Activated naive CD4-positive, alpha-beta T cell treated with anti-CD3 and anti-CD28 coated beads, Interleukin-2, amount 50 U/mL, for 16 hours (primary cell): Measurements from ENCODE around the gene RFC5.
A peak's percentile ranks its signal among the peaks of the same experiment; 100 is the strongest.
"Not testable (repeated sequence)": the region's sequence is repeated elsewhere in the genome, so short reads cannot be mapped to it uniquely, and the experiment has no call there.

ENCODE experiments used
- DNase-seq: peaks from one replicate; pipeline ENCODE4 v3.0.0-alpha.2; 2020

Gene RFC5

DNA sequence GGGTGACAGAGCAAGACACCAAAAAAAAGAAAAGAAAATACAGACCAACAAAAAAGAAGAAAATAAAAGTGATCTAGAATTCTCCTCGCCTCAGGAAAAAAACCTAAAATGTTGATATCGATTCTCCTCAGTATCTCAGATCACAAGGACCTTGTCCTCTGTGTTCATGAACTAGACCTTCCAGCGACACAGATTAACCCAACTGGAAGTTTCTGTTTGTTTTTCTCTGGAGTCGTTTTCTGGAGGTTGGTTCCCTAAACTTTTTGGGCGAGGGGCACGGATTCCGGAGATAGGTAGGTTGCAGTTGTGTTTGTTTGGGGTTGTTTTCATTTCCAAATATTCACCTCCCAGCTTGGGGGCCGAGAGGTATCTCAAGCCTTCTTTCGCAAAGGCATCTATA, 559 bp upstream of the RFC5 start:
- DNase-seq, result no peak

- no peak for DNase-seq
Measured at GRCh38 chr12:118017926-118018325, 1.4 kb downstream of the RFC5 start.

DNA sequence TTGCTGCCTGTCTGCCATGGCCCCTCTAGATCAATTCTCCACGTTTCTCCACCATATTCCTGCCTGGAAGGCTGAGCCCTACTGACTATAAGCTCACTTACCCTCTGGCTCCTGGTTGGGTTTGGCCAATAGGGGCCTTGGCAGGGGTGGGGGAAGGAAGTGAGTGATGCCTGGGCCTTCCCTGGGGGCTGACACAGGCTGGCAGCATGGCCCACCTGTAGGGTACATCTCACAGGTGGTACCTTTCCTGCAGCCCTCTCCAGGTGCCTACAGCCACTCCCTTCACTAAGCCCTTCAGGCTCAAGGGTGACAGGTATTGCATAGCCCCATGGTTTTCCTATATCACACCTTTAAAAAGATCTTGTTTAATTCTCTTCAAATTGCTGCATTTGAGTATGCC, 3.5 kb downstream of the RFC5 start:
- DNase-seq, result no peak

- DNase-seq, result not testable (repeated sequence)
Measured at GRCh38 chr12:118022097-118022727, 5.7 kb downstream of the RFC5 start.

- DNase-seq, result no peak
Measured at GRCh38 chr12:118022728-118023109, 6.2 kb downstream of the RFC5 start.

- no peak for DNase-seq
Measured at GRCh38 chr12:118023301-118023860, 6.9 kb downstream of the RFC5 start.

DNA sequence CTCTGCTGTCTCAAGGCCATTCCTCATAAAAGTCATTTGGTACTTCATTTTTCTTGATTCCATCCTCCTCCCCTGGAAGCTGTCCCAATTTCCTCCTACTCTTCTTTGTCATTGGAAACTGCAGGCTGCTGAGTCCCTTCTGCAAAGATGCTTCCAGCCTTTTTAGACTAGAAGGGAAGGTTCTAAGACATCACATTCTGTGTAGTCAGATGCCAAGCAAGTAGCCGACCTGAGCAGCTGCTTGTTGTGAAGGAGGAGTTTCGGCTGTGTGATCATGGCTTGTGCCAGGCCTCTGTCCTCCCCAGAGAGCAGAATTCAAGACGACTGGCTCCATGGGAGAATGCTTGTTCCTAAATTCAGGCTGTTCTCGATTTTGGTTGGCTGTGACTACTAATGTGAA, 8.7 kb downstream of the RFC5 start:
- no peak for DNase-seq

GRCh38 chr12:118029166-118029565, 12.7 kb downstream of the RFC5 start:
- no peak for DNase-seq

GRCh38 chr12:118032188-118032587, 15.7 kb downstream of the RFC5 start:
- no peak for DNase-seq

DNA sequence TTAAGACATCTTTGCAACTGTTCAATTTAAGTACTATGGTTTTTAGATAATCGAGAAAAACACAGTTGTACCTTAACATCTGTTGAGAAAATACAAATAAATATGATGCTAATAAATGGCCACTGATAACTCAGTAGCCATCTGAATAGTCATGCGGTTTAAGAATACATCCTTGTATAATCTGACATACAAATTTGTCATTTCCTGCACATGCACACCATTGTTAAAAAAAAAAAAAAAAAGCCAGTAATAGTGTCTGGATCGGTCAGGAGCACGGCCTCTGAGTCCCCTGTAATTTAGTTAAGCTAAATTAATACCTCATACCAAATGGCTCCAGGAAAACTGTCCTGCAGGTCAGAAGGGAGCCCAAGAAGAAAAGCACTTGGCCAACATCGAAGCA, 16.8 kb downstream of the RFC5 start:
- no peak for DNase-seq

GRCh38 chr12:118033902-118034301, 17.4 kb downstream of the RFC5 start:
- DNase-seq, result no peak

DNA sequence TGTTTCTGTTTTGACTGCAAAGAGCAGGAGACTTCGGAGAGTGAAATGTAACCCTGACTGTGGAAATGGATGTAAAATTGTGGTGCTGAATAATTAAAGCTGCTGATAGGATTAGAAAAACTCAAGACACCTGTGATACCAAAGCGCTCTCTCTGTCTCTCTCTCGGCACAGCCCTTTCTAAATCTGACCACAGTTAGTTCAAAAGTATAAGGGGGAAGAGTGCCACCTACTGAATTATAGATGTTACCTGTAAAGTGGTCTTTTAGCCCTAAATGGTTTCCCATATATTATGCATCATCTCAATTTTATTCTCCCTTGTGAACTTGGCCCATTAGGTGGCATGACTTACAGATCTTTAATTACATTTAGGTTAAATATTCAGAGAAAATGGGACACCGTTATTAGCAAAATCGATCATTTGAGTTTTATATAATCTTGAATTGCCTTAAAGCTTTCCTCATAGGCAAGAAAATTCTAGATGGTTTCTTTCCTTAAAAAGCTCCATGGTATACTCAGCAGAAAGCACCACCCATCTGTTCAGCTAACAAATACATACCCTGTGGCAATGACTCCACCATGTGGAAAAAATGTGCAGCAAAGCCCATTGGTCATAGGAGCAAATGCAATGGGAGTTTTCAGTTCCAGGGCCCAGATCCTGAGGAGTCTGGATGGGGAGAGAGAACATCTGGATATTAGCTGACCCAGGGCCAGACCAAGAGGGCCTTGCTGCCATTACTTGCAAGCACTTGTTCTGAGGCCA, 18.1 kb downstream of the RFC5 start:
- no peak for DNase-seq

- peak; percentile 22 for DNase-seq
Measured at GRCh38 chr12:118035190-118036041, 18.9 kb downstream of the RFC5 start.

GRCh38 chr12:118036672-118037411, 20.3 kb downstream of the RFC5 start:
- DNase-seq, result no peak

- no peak for DNase-seq
Measured at GRCh38 chr12:118038137-118038536, 21.6 kb downstream of the RFC5 start.

GRCh38 chr12:118042091-118042490, 25.6 kb downstream of the RFC5 start:
- no peak for DNase-seq

DNA sequence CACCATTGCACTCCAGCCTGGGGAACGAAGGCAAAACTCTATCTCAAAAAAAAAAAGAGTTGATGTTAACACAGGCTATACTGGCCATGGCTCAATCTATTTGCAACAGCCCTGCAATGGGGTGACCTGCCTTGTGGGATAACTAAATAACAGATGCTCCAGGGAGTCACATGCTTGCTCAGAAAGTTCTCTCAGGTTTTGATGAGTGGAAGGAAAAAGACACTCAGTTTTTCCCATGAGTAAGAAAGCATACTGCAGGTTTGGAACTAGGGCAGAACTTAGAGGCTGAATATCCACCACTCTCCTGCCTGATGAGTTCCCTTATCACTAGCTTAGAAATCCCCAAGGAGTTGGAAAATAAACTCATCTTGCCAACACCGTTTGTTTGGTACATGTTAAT, 27.6 kb downstream of the RFC5 start:
- no peak for DNase-seq

DNA sequence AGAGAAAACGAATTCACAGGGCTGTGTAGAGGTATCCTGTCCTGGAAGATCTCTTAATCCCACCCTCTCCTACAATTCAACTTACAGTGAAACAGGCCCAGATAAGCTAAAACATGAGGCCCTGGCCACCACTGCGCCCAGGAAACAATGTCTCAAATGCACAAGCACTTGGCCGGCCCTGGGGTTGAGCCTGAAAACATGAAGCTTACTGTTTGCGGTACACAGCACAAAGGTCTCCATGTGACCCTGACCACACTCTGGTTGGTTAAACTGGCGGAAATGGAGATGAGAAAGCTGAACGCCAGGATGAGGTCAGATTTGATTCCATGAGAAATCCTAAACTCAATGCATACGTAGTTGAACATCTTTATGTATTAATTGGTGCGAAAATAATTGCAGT, 28.1 kb downstream of the RFC5 start:
- no peak for DNase-seq

DNA sequence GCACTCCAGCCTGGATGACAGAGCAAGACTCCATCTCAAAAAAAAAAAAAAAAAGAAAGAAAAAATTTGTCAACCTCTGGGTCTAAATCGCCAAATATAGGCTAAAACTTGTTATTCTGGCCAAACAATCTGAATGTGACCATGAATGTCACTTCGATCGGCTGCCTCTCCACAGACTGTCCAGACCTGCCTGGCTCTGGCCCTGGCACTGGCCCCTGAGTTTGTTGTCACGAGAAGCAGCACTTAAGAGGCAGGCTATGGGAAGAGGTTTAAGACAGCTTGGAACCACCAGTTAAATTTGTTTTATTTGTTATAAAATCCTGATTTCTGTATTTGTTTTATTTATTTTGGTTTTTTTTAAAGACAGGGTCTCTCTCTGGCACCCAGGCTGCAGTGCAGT, 29.9 kb downstream of the RFC5 start:
- no peak for DNase-seq

GRCh38 chr12:118050972-118051910, 34.7 kb downstream of the RFC5 start:
- DNase-seq, result no peak

DNA sequence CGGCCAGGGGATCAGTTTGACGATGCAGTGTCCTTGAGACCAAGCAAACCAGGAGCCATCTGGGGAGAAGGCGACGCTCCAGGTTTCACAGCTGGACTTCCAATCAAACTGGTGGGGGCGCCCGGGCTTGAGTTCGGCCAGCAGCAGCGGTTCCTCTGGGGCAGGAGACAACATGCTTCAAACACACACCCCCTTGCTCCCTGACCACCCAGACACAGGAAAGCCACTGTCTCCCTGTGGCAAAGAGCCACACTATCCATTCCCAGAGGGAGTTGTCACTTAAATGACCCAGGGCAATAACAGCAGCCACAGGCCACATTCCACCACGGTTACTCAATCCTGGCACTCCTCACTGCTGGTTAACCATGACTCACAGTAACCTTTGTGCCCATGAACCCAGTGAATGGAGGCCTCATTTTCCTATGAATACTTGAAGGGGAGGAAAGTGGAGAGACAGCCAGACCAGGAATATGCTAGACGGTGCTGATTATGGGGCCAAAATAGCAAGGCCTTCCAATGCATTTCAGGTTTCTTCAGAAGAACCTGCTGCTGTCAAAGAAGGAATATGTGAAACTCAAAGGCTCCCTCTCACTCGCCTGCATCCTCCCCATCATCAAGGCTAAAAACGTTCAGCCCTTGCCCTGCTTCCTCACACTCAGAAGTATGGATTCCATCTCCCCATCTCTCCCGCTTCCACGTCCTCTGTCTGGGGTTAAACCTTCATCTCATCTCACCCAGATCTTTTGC, 36.0 kb downstream of the RFC5 start:
- no peak for DNase-seq
